HG03095 (cell line): ENCODE measurements around the gene SELENOS.
A peak's percentile ranks its signal among the peaks of the same experiment; 100 is the strongest.
"Not testable (repeated sequence)": the region's sequence is repeated elsewhere in the genome, so short reads cannot be mapped to it uniquely, and the experiment has no call there.

Experiments used
- ATAC-seq: cut with Tn5 transposase; IDR thresholded peaks from one replicate; pipeline ENCODE4 v1.9.1; 2021; ENCODE audit warnings: moderate library complexity; ENCODE audit not compliant: unreplicated experiment

SELENOS gene

DNA sequence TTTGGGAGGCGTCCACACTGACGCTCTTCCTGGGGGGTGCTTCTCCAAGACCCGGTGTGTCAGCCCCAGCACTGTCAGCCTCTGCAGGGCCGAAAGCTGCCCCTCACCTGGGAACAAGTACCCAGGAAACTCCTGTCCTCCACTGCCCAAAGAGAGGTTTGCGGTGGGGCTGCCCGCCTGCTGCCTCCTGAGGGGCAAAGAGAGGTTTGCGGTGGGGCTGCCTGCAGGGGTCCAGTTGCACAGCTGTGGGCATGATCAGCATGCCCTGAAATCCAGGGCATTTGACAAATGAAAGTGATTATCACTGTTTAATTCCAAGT is 32.8 kb upstream of the SELENOS start:
- ATAC-seq: no peak

DNA sequence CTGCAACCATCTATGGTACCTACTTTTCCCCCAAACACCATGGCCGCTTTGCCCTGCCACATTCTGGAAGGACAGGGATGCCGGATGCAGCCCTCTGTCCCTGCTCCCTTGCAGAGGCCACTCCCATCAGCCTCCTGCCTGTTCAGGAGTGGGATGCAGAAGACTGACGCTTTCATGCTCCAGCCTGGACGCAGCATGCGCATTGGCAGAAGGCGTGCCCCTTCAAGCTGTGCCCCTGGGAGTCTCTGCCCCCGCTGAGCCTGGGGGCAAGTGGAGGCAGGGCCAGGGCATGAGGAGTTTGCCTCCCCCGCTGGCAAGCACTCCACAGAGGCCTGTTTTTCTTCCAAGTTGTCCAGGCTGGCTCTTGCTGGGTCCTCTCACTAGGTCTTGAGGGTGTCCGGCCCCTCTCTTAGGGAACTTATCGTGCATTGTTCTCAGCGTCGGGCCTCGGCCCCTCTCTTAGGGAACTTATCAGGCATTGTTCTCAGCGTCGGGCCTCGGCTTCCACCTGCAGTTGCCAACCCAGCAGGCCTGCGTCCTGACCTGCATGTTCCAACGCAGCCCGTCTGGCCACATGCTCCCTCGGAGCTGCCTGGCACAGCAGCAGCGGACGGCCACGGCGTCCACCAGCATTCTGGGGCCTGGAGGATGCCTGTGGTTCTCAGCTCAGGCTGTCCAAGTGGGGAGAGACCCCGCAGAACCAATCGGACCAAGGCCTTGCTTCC is 32.3 kb upstream of the SELENOS start:
- no peak for ATAC-seq

DNA sequence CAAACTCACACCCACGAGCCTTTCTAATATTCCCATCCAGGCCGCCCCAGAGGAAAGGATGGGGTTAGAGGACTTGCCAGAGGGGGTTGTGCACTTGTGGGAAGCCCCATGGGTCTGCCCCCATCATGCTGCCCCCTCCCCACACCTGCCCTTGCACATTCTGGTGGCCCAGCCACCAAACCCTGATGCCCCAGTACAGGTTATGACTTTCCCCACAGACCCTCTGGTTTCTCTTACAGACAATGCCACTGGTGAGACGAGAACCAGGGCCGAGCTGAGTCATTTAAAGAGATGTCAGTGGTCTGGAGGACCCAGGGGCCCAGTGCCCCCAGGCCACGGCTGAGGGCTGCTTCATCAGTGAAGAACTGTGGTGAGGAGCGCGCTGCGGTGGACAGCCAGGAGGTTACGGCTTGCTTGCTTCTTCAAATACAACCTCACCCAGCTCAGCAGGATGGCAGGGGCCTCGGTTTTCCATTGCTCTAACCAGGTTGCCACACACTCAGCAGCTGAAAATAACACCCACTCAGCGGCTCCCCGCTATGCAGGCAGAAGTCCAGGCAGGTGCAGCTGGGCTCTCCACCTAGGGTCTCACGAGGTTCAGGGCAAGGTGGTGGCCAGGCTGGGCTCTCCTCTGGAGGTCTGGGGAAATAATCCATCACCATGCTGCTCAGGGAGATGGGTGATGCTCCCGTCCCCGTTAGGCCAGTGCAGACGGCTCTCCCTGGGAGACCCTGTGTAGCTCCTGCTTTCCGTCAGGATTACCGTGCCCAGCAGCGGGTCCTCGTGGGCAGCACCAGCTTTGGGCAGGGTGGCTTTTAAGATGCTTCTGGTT is 31.5 kb upstream of the SELENOS start:
- ATAC-seq: no peak

DNA sequence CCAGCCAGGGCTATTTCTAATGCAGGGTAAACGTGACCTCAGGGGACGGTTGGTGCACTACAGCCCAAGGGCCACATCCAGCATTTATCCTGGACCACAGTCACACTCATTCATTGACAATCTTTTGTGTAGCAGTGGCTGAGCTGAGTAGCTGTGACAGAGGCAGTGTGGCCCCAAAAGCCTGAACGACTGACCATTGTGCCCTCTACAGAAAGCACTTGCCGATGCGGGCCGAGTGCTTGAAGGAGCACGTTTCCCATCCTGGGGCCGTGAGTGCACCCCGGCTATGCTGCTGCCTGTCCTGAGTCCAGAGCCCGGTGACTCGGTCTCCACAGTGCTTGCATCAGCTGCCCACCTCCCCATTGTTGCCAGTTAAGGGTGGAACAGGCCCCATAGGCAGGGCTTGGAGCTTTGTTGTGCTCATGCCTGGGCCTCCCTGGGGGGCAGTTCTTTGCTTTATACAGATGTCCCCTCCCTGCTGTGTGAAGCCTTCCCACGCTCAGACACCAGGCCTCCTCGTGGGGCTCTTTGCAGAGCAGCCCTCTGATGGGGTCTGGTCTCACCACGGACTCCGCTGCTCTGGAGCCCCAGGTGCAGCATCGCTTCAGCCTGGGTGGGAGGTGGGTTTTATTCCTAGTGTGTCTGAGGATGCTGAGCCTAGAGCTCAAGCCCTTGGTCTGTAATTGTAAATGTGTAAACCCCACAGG is 30.8 kb upstream of the SELENOS start:
- ATAC-seq: no peak

DNA sequence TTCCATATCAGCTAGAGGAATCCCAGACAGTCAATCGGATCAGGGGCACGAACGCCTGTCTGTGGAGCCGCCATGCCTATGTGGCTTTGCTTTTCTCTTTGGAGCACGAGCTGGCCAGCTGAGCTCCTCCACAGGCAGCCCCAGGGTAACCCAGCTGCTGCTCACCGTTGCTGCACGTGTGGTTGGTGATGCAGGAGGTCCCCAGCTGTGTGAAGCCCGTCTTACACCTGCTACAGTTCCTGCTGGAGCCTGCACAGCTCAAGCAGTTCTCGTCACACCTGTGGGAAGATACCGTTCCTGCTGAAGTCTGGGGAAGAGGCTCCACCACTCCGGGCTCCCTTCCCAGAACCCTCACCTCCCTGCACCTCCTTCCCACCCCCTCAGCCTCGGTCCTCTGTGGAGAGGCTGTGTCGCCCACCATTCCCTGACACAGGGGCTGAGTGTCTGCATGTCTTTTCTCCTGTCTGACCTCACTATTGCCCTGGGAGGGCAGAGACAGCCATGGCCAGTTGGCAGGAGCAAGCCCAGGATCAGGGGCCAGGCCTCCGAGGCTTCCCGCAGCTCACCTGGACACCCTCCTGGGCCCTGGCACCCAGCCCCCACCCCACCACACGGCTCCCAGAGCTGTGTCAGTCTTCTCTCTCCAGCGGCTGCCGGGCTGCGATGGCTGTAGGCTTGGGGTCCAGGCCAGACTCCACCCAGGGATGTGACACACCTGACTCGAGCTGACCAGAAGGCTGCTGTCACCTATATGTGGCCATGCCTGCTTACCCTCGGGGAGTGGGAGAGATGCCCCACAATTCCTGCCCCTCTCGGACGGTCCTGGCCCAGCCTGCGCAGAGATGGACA is 30.0 kb upstream of the SELENOS start:
- no peak for ATAC-seq

DNA sequence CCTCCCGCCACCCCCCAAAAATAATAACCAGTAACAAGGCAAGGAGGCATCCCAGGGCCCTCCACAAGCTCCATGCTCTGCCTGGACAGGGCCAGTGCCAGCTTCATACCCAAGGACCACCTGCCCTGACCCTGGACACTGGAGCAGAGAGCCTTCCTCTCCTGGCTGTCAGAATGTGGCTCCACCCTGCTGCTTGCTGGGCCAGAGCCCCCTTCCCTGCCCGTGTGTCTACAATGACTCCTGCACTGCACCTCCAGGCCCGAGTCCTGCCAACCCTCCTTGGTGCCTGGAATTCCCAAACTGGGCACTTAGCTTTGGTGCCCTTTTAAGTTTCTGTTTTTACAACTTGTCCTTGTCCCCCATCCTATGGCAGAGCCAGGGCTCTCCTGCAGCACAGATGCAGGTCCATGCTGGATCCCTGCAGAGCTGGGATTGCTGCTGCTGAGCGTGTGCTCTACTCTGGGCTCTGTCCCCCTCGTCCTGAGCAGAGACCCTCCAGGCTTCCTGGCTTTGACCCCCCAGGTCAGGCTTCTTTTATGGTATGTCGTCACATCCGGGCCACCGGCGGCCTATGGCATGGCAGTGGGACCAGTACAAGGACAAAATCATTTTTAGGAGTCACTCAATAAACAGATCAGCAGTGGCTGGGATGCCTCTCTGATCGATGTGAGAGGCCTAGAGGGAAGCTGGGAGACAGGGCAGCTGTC is 29.2 kb upstream of the SELENOS start:
- ATAC-seq: no peak

DNA sequence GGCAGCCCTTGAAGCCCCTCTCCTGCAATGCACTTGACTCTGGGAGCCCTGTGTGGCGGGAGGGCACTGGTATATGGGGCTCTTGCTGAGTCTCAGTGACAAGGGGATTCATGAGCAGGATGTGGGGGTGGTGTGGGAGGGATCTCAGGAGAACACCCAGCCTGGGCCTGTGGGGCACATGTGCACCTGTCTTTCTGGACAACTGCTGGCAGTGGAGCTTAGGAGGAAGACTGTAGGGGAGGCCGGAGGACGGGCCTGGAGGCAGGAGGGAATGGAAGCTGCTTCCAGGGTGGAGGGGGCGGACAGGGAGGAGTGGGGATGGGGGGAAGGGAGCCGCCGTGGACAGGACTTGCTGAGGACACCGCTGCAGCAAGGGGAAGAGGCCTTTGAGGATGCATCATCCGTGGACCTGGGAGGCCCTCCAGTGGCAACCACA is 28.6 kb upstream of the SELENOS start:
- no peak for ATAC-seq

DNA sequence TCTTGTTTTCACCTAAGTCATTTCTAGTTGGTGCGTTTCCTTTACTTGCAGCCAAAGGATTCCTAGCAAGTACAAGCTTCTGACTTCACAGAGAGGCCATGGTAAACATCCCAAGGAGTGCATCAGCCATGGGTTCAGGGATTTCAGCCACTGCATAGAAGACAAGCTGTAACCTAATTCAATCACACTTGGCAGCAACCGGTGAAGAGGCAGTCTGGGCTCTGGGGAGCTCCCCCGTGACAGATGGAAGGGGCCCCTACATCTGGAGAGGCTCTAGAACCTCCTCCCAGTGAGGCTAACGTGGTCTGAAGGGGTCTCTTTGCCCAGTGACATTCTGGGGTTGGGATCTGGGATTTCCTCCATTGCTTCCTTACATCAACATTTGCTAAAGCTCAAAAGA is 26.1 kb upstream of the SELENOS start:
- ATAC-seq: no peak

DNA sequence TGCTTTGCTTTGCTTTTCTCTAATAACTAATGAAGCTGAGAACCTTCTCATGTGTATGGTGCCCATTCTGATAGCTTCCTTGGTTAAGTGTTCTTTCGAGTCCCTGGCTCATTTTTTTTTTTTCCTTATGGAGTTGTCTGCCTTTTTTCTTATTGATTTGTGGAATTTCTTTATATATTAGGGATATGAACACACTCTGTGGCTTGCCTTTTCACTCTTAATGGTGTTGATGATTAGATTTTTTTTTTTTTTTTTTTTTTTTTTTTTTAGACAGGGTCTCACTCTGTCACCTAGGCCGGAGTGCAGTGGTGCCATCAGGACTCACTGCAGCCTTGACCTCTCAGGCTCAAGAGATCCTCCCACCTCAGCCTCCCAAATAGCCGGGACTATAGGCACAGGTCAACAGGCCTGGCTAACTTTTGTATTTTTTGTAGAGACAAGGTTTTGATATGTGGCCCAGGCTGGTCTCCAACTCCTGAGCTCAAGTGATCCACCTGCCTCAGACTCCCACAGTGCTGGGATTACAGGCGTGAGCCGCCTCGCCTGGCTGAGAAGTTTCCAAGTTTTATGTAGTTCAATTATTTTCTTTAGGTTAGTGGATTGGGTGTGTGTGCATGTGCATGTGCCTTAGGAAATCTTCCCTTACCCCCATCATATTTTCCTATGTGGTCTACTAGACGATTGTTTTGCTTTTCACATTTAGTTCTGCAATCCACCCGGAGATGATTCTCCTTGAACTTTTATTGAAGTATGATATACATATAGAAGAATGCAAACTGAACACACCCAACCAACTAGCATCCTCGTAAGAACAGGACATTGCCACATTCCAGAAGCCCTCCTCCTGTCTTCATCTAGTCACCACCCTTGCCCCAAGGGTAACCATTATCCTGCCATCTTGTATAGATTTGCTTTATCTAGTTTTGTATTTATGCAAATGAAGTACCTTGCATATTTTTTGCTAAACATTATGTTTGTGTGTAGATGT is 19.4 kb upstream of the SELENOS start:
- no peak for ATAC-seq

DNA sequence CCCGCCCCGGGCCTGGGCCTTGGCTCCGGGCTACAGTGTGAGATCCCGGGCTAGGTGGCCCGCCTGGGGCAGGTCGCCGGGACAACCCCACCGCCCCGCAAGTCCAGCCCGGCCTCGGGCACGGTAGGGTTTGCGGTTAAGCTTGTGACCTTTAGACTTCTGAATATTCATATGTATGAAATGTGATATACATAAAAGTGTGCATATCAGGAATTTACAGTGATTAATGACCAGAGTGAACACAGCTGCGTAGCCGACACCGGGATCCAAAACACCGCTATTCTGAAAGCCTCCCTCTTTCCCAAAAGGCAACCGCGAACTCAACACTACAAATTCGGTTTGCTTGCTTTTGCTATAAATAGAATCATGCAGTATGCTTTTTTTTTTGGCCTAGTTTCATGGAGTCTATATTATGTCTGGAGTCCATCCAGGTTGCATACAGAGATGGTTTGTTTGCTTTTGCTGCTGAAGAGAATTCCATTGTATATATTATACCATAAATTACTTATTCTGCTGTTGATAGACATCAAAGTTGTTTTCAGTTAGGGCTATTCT is 18.4 kb upstream of the SELENOS start:
- ATAC-seq: no peak

DNA sequence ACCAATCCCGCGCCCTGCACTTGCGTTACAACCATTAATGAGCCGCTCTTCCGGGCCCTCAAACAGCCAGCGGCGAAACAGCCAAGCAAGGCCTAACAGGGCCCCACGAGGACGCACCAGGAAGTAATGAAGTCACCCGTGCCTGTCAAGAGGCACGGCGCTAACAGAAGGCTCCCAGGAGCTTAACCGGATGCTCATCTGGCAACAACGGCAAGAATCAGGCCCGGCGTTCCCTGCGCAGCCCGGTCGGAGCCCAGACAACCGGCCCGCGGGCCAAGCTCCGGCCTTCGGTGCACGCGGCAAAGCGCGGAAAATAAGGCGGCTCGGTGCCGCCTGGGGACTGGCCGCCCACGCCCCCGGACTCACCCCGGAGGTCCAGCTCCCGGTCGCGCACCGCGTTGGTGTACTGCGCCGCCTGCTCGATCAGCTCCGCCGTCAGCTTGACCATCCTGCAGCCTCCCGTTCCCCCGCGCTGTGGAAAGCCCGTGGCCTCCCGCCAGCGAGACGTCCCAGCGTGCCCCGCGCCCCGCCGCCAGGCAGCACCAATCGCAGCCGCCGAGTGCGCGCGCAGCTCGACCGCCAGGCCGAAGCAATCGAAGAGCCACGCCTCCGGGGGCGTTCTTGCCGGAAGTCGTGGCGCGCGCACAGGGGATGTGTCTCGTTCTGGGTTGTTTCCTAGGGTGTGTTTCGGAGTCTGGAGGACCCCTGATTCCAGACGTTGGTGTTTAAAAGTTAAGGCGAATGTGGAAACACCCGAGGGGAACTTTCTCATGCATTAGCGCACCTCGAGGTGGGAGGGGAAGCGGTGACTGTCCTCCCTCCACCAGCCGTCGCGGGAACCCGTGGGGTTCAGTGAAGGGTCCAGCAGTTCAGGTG is 17.7 kb upstream of the SELENOS start, which contains the start of gene SNRPA1:
SNRPA1 (minus strand) TSS at position 518 of the 876 bp plus-strand sequence; CDS start at position 448, 70 bp downstream.
- peak; percentile 68 for ATAC-seq

DNA sequence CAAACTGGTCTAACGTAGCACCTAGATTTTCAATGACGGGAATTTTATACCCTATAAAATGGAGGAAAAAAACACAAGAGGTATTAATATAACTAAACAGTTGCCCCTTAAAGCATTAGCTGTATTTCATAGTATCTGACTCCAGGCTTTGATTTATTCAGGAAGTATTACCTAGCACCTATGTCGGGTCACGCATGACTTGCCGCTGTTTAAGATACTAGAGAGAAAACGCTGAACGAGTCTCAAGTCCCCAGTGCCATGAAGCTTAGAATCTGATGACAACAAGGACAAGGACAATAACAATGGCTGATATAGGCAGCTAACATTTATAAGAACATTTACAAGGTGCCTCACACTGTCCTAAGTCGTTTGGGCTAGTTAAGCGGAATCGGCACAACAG is 15.8 kb upstream of the SELENOS start:
- ATAC-seq: no peak

DNA sequence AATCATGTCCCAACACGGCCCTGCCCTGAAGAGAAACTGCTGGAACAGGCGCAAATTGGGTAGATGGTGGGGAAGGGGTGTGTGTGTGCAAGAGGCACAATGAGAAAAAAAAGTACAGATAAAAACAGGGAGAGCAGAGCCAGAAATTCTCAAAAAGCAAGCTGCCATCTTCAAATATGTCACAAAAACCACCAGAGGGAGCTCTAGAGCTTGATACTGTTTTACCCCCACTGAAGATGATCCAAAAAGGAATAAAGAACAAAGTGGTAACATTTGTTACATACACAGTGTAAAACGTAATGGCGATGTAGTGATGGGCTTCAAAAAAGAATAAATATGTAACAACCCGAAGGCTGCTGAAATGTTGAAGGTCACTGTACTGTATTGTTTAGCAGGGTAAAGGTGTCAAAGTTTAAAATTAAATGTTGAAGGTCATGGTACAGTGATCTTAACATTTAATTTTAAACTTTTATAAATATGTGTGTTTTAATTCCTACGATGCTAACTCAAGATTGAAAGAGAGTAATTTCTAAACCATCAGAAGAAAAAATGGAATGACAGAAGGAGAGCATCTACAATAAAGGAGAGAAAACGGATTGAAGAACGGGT is 11.7 kb upstream of the SELENOS start:
- ATAC-seq: no peak

DNA sequence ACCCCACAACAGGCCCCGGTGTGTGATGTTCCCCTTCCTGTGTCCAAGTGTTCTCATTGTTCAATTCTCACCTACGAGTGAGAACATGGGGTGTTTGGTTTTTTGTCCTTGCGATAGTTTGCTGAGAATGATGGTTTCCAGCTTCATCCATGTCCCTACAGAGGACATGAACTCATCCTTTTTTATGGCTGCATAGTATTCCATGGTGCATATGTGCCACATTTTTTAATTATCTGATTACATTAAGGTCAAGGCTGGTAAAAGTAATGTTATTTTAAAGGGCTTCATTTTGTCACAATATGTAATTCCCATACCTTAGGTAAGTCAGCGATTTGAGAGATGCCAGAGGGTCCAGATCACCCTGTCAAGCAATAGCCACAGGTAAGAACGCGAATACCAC is 10.1 kb upstream of the SELENOS start:
- not testable (repeated sequence) for ATAC-seq

DNA sequence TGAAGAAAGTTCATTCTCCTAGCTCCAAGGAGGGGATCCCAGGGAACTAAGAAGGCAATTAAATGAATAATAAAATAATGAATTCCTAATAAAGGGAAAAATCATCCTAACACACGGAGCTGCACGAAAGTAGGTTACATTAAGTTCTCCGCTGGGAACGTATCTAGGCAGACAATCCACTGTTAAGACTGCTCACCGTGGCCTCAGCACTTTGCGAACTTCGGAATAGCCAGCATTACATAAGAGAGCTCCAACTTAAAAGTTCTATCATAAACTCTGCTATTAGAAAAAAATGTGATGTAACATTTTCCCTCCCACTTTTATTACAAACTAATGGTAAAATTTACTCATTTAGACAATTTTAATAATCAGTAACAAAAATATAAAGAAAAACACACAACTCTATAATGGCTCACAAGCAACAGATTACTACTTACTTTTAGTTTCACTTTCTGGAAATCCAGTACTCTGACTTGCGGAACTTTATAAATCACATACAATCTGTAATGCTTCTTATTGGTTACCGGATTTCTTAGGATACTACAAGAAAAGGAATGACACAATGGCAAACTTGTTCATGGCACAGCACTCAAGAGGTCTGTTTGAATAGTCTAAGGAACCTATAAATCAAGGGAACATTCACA is 9.3 kb upstream of the SELENOS start:
- ATAC-seq: no peak

DNA sequence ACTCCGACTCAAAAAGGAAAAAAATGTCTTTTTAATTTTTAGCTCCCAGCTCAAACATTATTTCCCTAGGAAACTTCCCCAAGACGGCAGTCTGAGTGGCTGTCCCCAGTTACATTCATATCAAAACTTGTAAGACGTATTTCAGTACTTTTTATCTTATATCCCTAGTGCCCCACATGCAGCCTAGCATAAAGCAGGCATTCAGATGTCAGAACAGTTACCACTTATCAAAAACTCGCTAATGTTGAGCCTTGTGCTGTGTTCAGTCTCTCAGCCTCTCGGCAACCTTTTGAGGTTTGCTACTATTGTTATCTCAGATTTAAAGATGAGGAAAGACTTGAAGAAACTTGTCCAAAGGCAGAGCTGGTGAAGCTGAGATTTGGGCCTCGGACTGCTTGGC is 6.6 kb upstream of the SELENOS start:
- ATAC-seq: no peak

DNA sequence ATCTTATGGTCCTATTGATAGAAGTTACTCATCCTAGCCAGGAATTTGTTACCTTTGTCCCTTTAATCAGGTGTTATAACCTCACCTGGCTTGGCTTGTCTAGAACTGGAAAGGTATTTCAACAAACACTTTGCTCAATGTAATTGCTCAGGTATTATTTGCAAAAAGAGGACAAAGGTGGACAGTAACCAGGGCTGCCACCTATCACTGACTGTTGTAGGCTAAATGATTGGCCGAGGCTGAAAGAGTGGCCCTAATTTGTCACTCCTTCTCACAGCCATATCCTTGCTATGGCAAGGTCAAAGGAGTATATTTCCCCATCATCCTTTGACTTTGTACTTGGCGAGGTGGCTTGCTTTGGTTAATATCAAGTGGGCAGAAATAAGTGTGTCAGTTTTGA is 2.7 kb upstream of the SELENOS start:
- ATAC-seq: no peak
